Neural cell (in vitro differentiated cells): ENCODE results near the gene MRPS22. TPM values are rescaled to one million over a fixed set of nuclear protein-coding genes. Genes with fewer than 3 reads are reported as not detected.

Experiments used
- H2AFZ ChIP-seq: fragments of 200-600, 300-800 bp; sonication (generic), shearing (Covaris generic); 2 replicates; pipeline ENCODE4 v1.6.0; 2014; ENCODE audit warnings: low read depth, mild to moderate bottlenecking, antibody characterized with exemption, low read length, moderate library complexity
- H3F3A ChIP-seq: fragments of 200-600 bp; shearing (Covaris generic); 2 replicates; pipeline ENCODE4 v1.6.1; 2016; ENCODE audit warnings: mild to moderate bottlenecking, moderate library complexity, mixed read lengths, antibody characterized with exemption, low read length; ENCODE audit not compliant: insufficient read depth, poor library complexity, severe bottlenecking
- H3K27ac ChIP-seq: fragments of 200-600, 300-800 bp; sonication (generic), shearing (Covaris generic); 2 replicates; pipeline ENCODE4 v1.5.1; 2014; ENCODE audit warnings: mild to moderate bottlenecking, low read length, moderate library complexity
- H3K27me3 ChIP-seq: fragments of 300-800, 200-600 bp; sonication (generic), shearing (Covaris generic); 2 replicates; pipeline ENCODE4 v1.6.0; 2014; ENCODE audit warnings: mild to moderate bottlenecking, low read depth, low read length, moderate library complexity; ENCODE audit not compliant: insufficient read depth
- H3K36me3 ChIP-seq: fragments of 300-800, 200-600 bp; sonication (generic), shearing (Covaris generic); 2 replicates; pipeline ENCODE4 v1.5.1; 2014; ENCODE audit warnings: mild to moderate bottlenecking, antibody characterized with exemption, low read length, moderate library complexity; ENCODE audit not compliant: insufficient read depth
- H3K4me2 ChIP-seq: fragments of 300-800, 200-600 bp; sonication (generic), shearing (Covaris generic); 2 replicates; pipeline ENCODE4 v1.6.0; 2014; ENCODE audit warnings: mild to moderate bottlenecking, low read length
- H3K4me3 ChIP-seq: fragments of 300-800, 200-600 bp; sonication (generic), shearing (Covaris generic); 2 replicates; pipeline ENCODE4 v1.5.1; 2014; ENCODE audit warnings: mild to moderate bottlenecking, low read length, moderate library complexity
- H3K79me2 ChIP-seq: fragments of 200-600 bp; shearing (Covaris generic); replicated peaks from 2 replicates; pipeline ENCODE4 v1.6.0; 2014; ENCODE audit warnings: mild to moderate bottlenecking, low read length, moderate library complexity; ENCODE audit not compliant: insufficient read depth
- H3K9ac ChIP-seq: fragments of 300-800, 200-600 bp; sonication (generic), shearing (Covaris generic); 2 replicates; pipeline ENCODE4 v1.6.1; 2016; ENCODE audit warnings: mild to moderate bottlenecking, low read length, mixed read lengths
- H3K9me2 ChIP-seq: fragments of 200-600 bp; shearing (Covaris generic); 2 replicates; pipeline ENCODE4 v1.6.1; 2016; ENCODE audit warnings: mild to moderate bottlenecking, low read length, mixed read lengths; ENCODE audit not compliant: insufficient read depth
- H3K9me3 ChIP-seq: fragments of 200-600, 300-800 bp; sonication (generic), shearing (Covaris generic); 2 replicates; pipeline ENCODE4 v1.6.1; 2016; ENCODE audit warnings: mild to moderate bottlenecking, mixed run types, low read length, moderate library complexity, mixed read lengths
- H4K20me1 ChIP-seq: fragments of 200-600 bp; shearing (Covaris generic); 2 replicates; pipeline ENCODE4 v1.6.1; 2016; ENCODE audit warnings: mild to moderate bottlenecking, mixed run types; ENCODE audit not compliant: insufficient read depth
- CTCF ChIP-seq: fragments of 450-650 bp; IDR thresholded peaks from 2 replicates; pipeline ENCODE4 v1.5.1; 2014; ENCODE audit warnings: antibody characterized with exemption, mild to moderate bottlenecking, moderate library complexity; ENCODE audit not compliant: poor library complexity, severe bottlenecking
- EP300 ChIP-seq: fragments of 450-650 bp; conservative IDR thresholded peaks from 2 replicates; pipeline ENCODE4 v1.6.1; 2014; ENCODE audit warnings: antibody characterized with exemption, mild to moderate bottlenecking, moderate library complexity; ENCODE audit not compliant: poor library complexity, severe bottlenecking
- EZH2 ChIP-seq: fragments of 200-600, 300-800 bp; shearing (Covaris generic), sonication (generic); IDR thresholded peaks from 2 replicates; pipeline ENCODE4 v1.6.1; 2014; ENCODE audit warnings: antibody characterized with exemption, low read length, borderline replicate concordance, mild to moderate bottlenecking; ENCODE audit not compliant: insufficient read depth, poor library complexity, severe bottlenecking
- MXI1 ChIP-seq: fragments of 450-650 bp; conservative IDR thresholded peaks from 2 replicates; pipeline ENCODE4 v1.6.1; 2014; ENCODE audit warnings: antibody characterized with exemption, mild to moderate bottlenecking; ENCODE audit not compliant: poor library complexity, severe bottlenecking
- POLR2AphosphoS5 ChIP-seq: IDR thresholded peaks from 2 replicates; pipeline ENCODE4 v1.6.1; 2012
- RAD21 ChIP-seq: fragments of 450-650 bp; conservative IDR thresholded peaks from 2 replicates; pipeline ENCODE4 v1.6.1; 2014; ENCODE audit warnings: antibody characterized with exemption, mild to moderate bottlenecking, moderate library complexity
- REST ChIP-seq: IDR thresholded peaks from 2 replicates; pipeline ENCODE4 v1.6.1; 2012; ENCODE audit warnings: borderline replicate concordance
- SMC3 ChIP-seq: fragments of 450-650 bp; conservative IDR thresholded peaks from 2 replicates; pipeline ENCODE4 v1.6.1; 2014; ENCODE audit warnings: antibody characterized with exemption, mild to moderate bottlenecking, moderate library complexity; ENCODE audit not compliant: poor library complexity
- TAF1 ChIP-seq: IDR thresholded peaks from 2 replicates; pipeline ENCODE4 v1.6.1; 2012; ENCODE audit warnings: low read depth
- polyA plus RNA-seq: library from polyadenylated mRNA; depleted of rRNA; stranded (reverse); fragments of >200 nt; gene quantifications from 2 replicates; pipeline ENCODE4 v1.2.3, GENCODE V29; 2014

MRPS22 gene
- polyA plus RNA-seq, 1 donor from 2014 or later = 80.7 TPM

GRCh38 chr3:139296141-139296718, 47.6 kb upstream of the MRPS22 start:
- TF ChIP-seq EZH2 (no peak), RAD21 (no peak), REST (no peak), CTCF (no peak)
- no peak overlapping the region for H3K9ac ChIP-seq
- no peaks in the 10 kb centered on the region for H4K20me1 ChIP-seq
- H3K27me3 ChIP-seq = no peaks in the 10 kb centered on the region
- no peaks in the 10 kb centered on the region for H3K36me3 ChIP-seq
- H3F3A ChIP-seq = no peaks in the 10 kb centered on the region
- H3K4me3 ChIP-seq = no peak overlapping the region
- no peak overlapping the region for H3K27ac ChIP-seq
- no peaks in the 10 kb centered on the region for H3K9me3 ChIP-seq
- no peak overlapping the region for H2AFZ ChIP-seq
- H3K79me2 ChIP-seq = no peaks in the 10 kb centered on the region
- H3K9me2 ChIP-seq = no peaks in the 10 kb centered on the region
- H3K4me2 ChIP-seq = no peak overlapping the region

GRCh38 chr3:139297588-139298311, 46.1 kb upstream of the MRPS22 start:
- Histone ChIP-seq H3K79me2 (no peaks in the 10 kb centered on the region), H2AFZ (no peak overlapping the region), H3K9me3 (no peaks in the 10 kb centered on the region)

More at GRCh38 chr3:139297588-139298311, 46.1 kb upstream of the MRPS22 start:
- Histone ChIP-seq H3K36me3 (no peaks in the 10 kb centered on the region), H3F3A (no peaks in the 10 kb centered on the region), H3K9ac (no peak overlapping the region), H3K4me2 (no peak overlapping the region), H3K27me3 (no peaks in the 10 kb centered on the region), H3K9me2 (no peaks in the 10 kb centered on the region), H3K27ac (no peak overlapping the region), H3K4me3 (no peak overlapping the region), H4K20me1 (no peaks in the 10 kb centered on the region)
- no peak for TF ChIP-seq POLR2AphosphoS5
- no peak for TF ChIP-seq TAF1
- TF ChIP-seq EP300 = no peak
- TF ChIP-seq EZH2 = no peak
- TF ChIP-seq CTCF = no peak
- no peak for TF ChIP-seq MXI1
- TF ChIP-seq REST = no peak
- no peak for TF ChIP-seq SMC3
- no peak for TF ChIP-seq RAD21
